Fibroblast of lung (primary cell): ENCODE measurements around the gene GFER.

ENCODE experiments used
- EZH2 ChIP-seq: IDR thresholded peaks from 2 replicates; pipeline ENCODE4 v1.5.1; 2012; ENCODE audit warnings: low read length, control low read depth, mild to moderate bottlenecking; ENCODE audit errors: missing control alignments
- TF ChIP-seq, protein P1 (sequence below), 2 donors: IDR thresholded peaks in 1 of 2; conservative IDR thresholded peaks in 1 of 2; 1 replicate in 1 of 2; 2 replicates in 1 of 2; pipeline ENCODE4 v1.5.1; 2011 to 2012; ENCODE audit warnings: low read length in 2 of 2, control low read depth in 1 of 2, inconsistent platforms in 1 of 2, low read depth in 1 of 2, mild to moderate bottlenecking in 1 of 2

DNA sequence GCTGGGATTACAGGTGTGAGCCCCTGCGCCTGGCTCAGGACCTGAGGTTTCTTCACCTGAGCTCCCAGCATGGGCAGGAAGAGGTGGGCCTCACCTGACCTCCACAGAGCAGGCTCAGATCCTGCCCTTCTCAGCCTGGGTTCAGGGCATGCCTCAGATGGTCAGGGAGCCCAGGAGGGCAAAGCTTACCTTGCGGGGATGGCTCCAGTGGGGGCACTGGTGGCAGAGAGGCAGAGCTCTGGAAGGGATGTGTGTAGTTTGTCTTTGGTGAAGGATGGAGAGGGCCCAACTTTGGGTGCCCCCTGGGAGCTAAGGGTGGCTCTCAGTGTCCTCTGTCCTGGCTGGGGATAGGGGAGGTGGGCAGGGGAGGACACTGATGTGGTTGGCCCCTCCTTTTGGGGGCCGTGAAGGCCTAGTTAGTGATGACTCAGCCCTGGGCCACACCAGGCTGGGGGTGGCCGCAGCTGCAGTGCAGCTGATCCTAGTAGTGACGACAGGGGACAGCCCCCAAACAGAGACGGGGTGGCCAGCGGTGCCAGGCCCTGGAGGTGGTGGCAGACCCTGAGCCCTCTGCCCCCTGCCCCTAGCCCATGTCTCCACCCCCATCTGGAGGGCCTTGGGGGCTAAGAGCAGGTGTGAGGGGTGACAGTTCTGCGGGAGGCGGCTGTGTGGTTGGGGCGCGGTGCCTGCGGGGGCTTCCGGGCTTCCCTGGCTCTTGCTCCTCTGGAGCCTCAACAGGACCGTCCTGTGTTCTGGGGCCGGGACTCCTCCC lies 48.5 kb downstream of the GFER start:
- TF ChIP-seq, protein P1, sequence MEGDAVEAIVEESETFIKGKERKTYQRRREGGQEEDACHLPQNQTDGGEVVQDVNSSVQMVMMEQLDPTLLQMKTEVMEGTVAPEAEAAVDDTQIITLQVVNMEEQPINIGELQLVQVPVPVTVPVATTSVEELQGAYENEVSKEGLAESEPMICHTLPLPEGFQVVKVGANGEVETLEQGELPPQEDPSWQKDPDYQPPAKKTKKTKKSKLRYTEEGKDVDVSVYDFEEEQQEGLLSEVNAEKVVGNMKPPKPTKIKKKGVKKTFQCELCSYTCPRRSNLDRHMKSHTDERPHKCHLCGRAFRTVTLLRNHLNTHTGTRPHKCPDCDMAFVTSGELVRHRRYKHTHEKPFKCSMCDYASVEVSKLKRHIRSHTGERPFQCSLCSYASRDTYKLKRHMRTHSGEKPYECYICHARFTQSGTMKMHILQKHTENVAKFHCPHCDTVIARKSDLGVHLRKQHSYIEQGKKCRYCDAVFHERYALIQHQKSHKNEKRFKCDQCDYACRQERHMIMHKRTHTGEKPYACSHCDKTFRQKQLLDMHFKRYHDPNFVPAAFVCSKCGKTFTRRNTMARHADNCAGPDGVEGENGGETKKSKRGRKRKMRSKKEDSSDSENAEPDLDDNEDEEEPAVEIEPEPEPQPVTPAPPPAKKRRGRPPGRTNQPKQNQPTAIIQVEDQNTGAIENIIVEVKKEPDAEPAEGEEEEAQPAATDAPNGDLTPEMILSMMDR (conservative IDR thresholded peaks at IDR 0.05 in 1 of 2, IDR thresholded peaks at IDR 0.05 in 1 of 2; ENCODE audit: low read depth in 1 of 2, low read length in 2 of 2), result no peak
- no peak for TF ChIP-seq EZH2
